Measurements from ENCODE around the gene NKX2-8. TPM values are rescaled to one million over a fixed set of nuclear protein-coding genes. Genes with fewer than 3 reads are reported as not detected.

NKX2-8 gene
- polyA plus RNA-seq, 3 donors: not detected

- no peak overlapping the region for H3K27ac ChIP-seq (ENCODE audit: low read depth in 1 of 2, low read length in 2 of 2)
- H3K79me2 ChIP-seq (ENCODE audit: insufficient read depth, low read length): no peaks in the 10 kb centered on the region
- TF ChIP-seq CTCF (IDR thresholded peaks at IDR 0.05): no peak
- H3K27me3 Mint-ChIP-seq (ENCODE audit: low read depth in 3 of 3): peaks cover 1 to 27% (median 9%) of the 10 kb centered on the region in 3 donors
- intact Hi-C loops (cut with micrococcal nuclease): no loop called here
- no peaks in the 10 kb centered on the region for H3K4me1 Mint-ChIP-seq
- no peak overlapping the region for H2AFZ ChIP-seq (ENCODE audit: insufficient read depth, low read depth, low read length, poor library complexity, severe bottlenecking)
- H3K4me1 ChIP-seq (ENCODE audit: control insufficient read depth in 1 of 2, insufficient read depth in 2 of 2, low read length in 2 of 2): no peaks in the 10 kb centered on the region
- no peak overlapping the region for H3K4me2 ChIP-seq (replicated peaks; ENCODE audit: extremely low read depth, low read length, poor library complexity, severe bottlenecking)
- no peak for DNase-seq
- H3K27me3 ChIP-seq (ENCODE audit: control insufficient read depth in 2 of 2, insufficient read depth in 2 of 2, low read length in 2 of 2): peaks cover 2 to 3% of the 10 kb centered on the region in 2 donors
- no peaks in the 10 kb centered on the region for H3K36me3 ChIP-seq (replicated peaks in 1 of 2; ENCODE audit: control insufficient read depth in 1 of 2, insufficient read depth in 2 of 2, low read length in 2 of 2)
- WGBS (ENCODE audit: insufficient coverage): 80% methylated on average over 1 of the region's 1 CpG
- H3K36me3 Mint-ChIP-seq: no peaks in the 10 kb centered on the region
- no peak overlapping the region for H3K4me3 ChIP-seq (replicated peaks in 1 of 3; ENCODE audit: low read depth in 2 of 3, low read length in 3 of 3)
- no peaks in the 10 kb centered on the region for H3K9me3 ChIP-seq (replicated peaks in 1 of 2; ENCODE audit: control insufficient read depth in 1 of 2, insufficient read depth in 1 of 2, low read length in 2 of 2)
- H3K9ac ChIP-seq (ENCODE audit: insufficient read depth, low read length, poor library complexity, severe bottlenecking): no peak overlapping the region
- H3K27ac Mint-ChIP-seq: no peak overlapping the region
- peaks cover 0 to 10% (median 3%) of the 10 kb centered on the region in 7 donors for H3K9me3 Mint-ChIP-seq
- H4K20me1 ChIP-seq (ENCODE audit: insufficient read depth, low read length): no peaks in the 10 kb centered on the region
- H3K4me3 Mint-ChIP-seq: no peak overlapping the region
Observed at GRCh38 chr14:36538051-36538450, 44.4 kb downstream of the NKX2-8 start.

Other genes with a start within 250 kb of the NKX2-8 start
- not detected for gene NKX2-1, start 62.4 kb downstream of the NKX2-8 start, polyA plus RNA-seq
- gene PAX9, start 79.2 kb upstream of the NKX2-8 start, polyA plus RNA-seq: not detected